ENCODE results near the gene TMEM231.
"Not testable (repeated sequence)": the region's sequence is repeated elsewhere in the genome, so short reads cannot be mapped to it uniquely, and the experiment has no call there.

DNA sequence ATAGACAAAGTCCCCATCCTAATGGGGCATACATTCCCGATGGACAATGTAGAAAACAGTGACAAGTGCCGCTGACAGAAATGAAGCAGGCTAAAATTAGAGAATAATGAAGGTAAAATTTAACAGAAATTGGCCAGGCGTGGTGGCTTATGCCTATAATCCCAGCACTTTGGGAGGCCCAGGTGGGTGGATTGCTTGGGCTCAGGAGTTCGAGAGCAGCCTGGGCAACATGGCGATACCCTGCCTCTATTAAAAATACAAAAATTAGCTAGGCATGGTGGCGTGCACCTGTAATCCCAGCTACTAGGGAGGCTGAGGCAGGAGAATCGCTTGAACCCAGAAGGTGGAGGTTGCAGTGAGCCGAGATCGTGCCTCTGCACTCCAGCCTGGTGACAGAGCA lies 7.6 kb downstream of the TMEM231 start:
- TF ChIP-seq, protein P1, sequence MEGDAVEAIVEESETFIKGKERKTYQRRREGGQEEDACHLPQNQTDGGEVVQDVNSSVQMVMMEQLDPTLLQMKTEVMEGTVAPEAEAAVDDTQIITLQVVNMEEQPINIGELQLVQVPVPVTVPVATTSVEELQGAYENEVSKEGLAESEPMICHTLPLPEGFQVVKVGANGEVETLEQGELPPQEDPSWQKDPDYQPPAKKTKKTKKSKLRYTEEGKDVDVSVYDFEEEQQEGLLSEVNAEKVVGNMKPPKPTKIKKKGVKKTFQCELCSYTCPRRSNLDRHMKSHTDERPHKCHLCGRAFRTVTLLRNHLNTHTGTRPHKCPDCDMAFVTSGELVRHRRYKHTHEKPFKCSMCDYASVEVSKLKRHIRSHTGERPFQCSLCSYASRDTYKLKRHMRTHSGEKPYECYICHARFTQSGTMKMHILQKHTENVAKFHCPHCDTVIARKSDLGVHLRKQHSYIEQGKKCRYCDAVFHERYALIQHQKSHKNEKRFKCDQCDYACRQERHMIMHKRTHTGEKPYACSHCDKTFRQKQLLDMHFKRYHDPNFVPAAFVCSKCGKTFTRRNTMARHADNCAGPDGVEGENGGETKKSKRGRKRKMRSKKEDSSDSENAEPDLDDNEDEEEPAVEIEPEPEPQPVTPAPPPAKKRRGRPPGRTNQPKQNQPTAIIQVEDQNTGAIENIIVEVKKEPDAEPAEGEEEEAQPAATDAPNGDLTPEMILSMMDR (IDR thresholded peaks at IDR 0.05): not testable (repeated sequence)
- TF ChIP-seq POLR2A, POLR2AphosphoS5, EP300 (IDR thresholded peaks at IDR 0.05): not testable (repeated sequence)
